Measurements from ENCODE around the gene KATNB1.

GRCh38 chr16:57762365-57763040, 26.9 kb downstream of the KATNB1 start:
- TF ChIP-seq CTCF (IDR thresholded peaks at IDR 0.05; ENCODE audit: low read length) (no peak), EZH2 (IDR thresholded peaks at IDR 0.05; ENCODE audit: borderline replicate concordance, low read length) (no peak)
